Colon (tissue), 2 donors: ENCODE data around the gene HSD17B3.
"Not testable (repeated sequence)": the region's sequence is repeated elsewhere in the genome, so short reads cannot be mapped to it uniquely, and the experiment has no call there.

ENCODE experiments used
- FAIRE-seq: peaks from 2 replicates; lab custom pipeline; 2012; peaks lifted over from hg19 to GRCh38; lab: Jason Lieb, UNC
- donor health status: control.
- donor health status: control.

Gene HSD17B3

GRCh38 chr9:96192710-96193109 lies 109.3 kb downstream of the HSD17B3 start:
- no peak for FAIRE-seq

GRCh38 chr9:96189995-96190394 lies 112.0 kb downstream of the HSD17B3 start:
- no peak for FAIRE-seq

- not testable (repeated sequence) for FAIRE-seq
These were observed 112.4 kb downstream of the HSD17B3 start for GRCh38 chr9:96189581-96189980.

- FAIRE-seq = no peak
These were observed 113.4 kb downstream of the HSD17B3 start for GRCh38 chr9:96188571-96188970.

GRCh38 chr9:96187151-96187555 lies 114.8 kb downstream of the HSD17B3 start:
- no peak for FAIRE-seq

GRCh38 chr9:96186591-96187011 lies 115.4 kb downstream of the HSD17B3 start:
- FAIRE-seq = no peak

- FAIRE-seq = no peak
These were observed 116.3 kb downstream of the HSD17B3 start for GRCh38 chr9:96185518-96186156.
